Measurements from ENCODE around the gene STAM. TPM values are rescaled to one million over a fixed set of nuclear protein-coding genes. Genes with fewer than 3 reads are reported as not detected.

Gene STAM
- total RNA-seq, 1 donor from 2014 or later = 25.0 TPM

DNA sequence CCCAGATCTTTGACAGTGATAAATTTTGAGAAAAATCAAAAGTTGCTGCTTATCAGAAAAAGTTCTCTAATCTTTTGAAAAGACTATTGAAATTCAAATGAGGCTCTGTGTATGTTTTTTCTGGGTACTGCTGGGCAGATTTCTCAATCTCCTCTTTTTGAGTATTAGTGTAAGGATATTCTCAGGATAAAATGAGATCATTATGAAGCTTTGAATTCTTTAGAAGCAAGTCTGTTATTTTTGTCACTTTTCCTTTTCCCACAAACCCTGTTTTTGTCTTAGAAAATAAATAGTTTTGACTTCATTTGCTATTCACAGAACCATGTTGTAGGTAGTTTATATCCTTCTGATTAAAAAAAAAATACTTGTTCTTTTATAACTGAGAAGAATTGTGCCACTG lies 7.9 kb downstream of the STAM start:
- Mint-ChIP-seq H3K27ac (no peak overlapping the region), H3K4me1 (peaks cover 63% of the 10 kb centered on the region), H3K4me3 (no peak overlapping the region), H3K27me3 (no peaks in the 10 kb centered on the region), H3K36me3 (ENCODE audit: low read depth) (peaks cover 73% of the 10 kb centered on the region), H3K9me3 (peaks cover 22% of the 10 kb centered on the region)
- DNase-seq = no peak
- intact Hi-C loops (cut with micrococcal nuclease) = no loop called here

DNA sequence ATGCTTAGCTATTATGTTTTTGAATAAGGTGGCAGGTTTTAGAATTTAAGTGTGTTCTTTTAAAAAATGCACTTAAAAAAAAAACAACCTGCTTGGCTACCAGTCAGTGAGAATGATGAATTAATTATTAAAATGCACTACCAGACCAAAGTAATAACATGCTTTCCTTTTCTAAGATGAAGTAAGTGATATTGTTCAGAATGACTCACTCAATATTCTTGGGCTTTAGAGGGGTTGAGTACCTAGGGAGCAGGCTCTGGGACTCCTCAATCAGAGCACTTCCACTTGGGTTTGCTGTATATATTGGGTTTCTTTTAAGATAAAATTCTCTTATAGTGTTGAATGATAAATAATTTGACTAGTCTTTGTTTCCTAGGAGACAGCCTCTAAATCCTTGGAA lies 8.6 kb downstream of the STAM start:
- intact Hi-C loops (cut with micrococcal nuclease) = no loop called here
- Mint-ChIP-seq H3K4me1 (peaks cover 62% of the 10 kb centered on the region), H3K27ac (no peak overlapping the region), H3K36me3 (ENCODE audit: low read depth) (peaks cover 73% of the 10 kb centered on the region), H3K9me3 (peaks cover 22% of the 10 kb centered on the region), H3K4me3 (no peak overlapping the region), H3K27me3 (no peaks in the 10 kb centered on the region)
- peak; percentile 24 for DNase-seq

DNA sequence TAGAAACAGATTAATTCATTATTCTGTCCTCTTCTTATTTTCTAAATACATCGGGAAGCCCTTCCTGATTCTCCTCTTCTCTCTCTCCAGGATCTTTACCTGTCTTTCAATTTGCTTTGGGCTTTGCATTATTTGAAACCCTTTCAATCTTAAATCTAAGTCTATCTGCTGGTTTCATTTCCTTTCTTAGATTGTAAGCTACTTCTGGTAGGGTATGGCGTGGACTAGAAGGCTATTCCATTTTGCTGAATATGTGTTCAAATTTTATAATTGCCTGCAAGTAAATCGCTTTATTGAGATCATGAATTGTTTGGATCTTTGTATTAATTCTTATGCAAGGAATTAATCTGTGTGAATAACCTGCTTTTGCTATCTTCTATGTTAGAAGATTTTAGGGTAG lies 11.1 kb downstream of the STAM start:
- Mint-ChIP-seq H3K27me3 (no peaks in the 10 kb centered on the region), H3K4me1 (peaks cover 52% of the 10 kb centered on the region)

DNA sequence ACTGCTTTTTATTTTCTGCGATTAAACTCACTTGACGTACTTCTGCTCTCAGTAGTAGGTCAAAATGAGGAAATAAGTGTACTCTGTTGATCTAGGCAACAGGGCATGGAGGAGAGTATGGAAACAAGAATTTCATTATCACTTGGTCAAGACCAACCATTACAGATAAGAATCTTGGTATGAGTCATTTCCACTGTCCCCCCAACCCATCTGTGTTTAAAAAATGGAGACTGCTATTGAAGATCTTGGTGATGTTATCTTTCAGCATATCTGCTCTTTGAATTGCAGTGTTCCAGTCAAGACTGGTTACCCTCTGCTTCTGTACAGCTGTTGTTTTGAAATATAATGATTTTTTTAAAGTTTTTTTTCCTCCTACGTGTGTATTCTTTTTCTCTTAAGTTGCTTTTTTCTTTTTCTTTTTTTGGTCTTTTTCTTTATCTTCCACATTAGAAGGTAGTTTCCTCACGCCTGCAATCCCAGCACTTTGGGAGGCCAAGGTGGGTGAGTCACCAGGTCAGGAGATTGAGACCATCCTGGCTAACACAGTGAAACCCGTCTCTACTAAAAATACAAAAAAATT lies 11.7 kb downstream of the STAM start:
- Mint-ChIP-seq H3K27me3 (no peaks in the 10 kb centered on the region), H3K4me3 (no peak overlapping the region), H3K36me3 (ENCODE audit: low read depth) (peaks cover 60% of the 10 kb centered on the region), H3K9me3 (peaks cover 17% of the 10 kb centered on the region), H3K27ac (peak overlapping the region; percentile 66), H3K4me1 (peaks cover 46% of the 10 kb centered on the region)
- peak; percentile 38 for DNase-seq
- intact Hi-C loops (cut with micrococcal nuclease) = loop anchor here (1.0 kb wide), 1 partner anchor 9 kb away; no protein-coding TSS in a partner anchor

More for the DNA sequence above, 11.1 kb downstream of the STAM start:
- DNase-seq = peak; percentile 15
- H3K36me3 Mint-ChIP-seq (ENCODE audit: low read depth) = peaks cover 66% of the 10 kb centered on the region
- H3K9me3 Mint-ChIP-seq = peaks cover 17% of the 10 kb centered on the region
- no peak overlapping the region for H3K4me3 Mint-ChIP-seq
- peak overlapping the region; percentile 38 for H3K27ac Mint-ChIP-seq
- intact Hi-C loops (cut with micrococcal nuclease) = loop anchor here (1.0 kb wide), 1 partner anchor 9 kb away; no protein-coding TSS in a partner anchor

DNA sequence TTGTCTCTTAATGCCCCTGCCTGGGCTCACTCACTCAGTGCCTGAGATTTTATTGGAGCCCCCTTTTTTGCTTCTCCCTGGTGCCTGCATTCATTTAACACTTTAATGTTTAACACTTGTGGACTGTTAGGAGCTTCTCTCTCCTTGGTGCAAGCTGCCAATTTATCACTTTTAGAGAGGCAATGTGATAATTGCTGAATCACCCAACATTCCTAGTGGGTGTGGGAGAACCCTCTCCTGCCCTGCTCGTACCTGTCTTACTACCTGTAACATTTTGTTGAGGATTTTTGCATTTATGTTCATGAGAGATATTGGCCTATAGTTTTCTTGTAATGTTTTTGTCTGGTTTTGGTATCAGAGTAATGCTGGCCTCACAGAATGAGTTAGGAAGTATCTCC lies 13.2 kb downstream of the STAM start:
- intact Hi-C loops (cut with micrococcal nuclease) = no loop called here
- Mint-ChIP-seq H3K27me3 (no peaks in the 10 kb centered on the region), H3K4me3 (no peak overlapping the region), H3K9me3 (peaks cover 17% of the 10 kb centered on the region), H3K4me1 (peaks cover 39% of the 10 kb centered on the region), H3K27ac (no peak overlapping the region), H3K36me3 (ENCODE audit: low read depth) (peaks cover 62% of the 10 kb centered on the region)
- DNase-seq = no peak

DNA sequence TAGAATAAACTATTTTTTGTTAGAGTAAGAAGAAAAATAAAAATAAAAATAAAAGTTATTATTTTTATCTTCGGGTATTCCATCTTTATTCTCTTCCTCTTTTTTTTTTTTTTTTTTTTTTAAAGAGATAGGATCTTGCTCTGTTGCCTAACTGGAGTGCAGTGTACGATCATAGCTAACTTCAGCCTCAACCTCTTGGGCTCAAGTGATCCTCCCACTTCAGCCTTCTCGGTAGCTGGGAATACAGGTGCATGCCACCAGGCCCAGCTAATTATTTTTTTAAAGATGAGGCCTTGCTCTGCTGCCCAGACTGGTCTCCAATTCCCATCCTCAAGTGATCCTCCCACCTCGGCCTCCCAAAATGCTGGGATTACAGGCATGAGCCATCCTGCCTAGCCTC lies 15.4 kb downstream of the STAM start:
- Mint-ChIP-seq H3K4me1 (peaks cover 45% of the 10 kb centered on the region), H3K9me3 (peaks cover 7% of the 10 kb centered on the region), H3K27me3 (no peaks in the 10 kb centered on the region), H3K4me3 (no peak overlapping the region), H3K27ac (no peak overlapping the region), H3K36me3 (ENCODE audit: low read depth) (peaks cover 56% of the 10 kb centered on the region)
- no peak for DNase-seq
- intact Hi-C loops (cut with micrococcal nuclease) = no loop called here

DNA sequence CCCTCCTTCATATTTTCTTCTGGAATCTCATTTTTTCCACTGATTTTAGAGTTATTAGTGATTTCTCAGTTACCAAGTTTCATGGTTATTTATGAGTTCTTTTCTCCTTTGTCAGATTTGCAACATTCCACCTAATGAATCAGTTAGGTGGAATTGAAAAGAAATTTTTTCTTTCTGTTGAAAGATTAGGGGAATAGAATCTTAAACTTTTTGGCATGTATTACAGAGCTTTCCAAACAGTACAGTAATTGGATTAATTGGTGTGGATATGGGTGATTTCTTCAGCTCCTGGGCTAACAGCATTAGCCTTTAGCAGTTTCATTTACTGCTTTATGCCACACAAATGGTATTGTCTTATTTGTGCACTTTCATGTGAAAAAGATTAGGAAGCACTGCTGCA lies 17.0 kb downstream of the STAM start:
- Mint-ChIP-seq H3K4me3 (no peak overlapping the region), H3K4me1 (peaks cover 31% of the 10 kb centered on the region)

DNA sequence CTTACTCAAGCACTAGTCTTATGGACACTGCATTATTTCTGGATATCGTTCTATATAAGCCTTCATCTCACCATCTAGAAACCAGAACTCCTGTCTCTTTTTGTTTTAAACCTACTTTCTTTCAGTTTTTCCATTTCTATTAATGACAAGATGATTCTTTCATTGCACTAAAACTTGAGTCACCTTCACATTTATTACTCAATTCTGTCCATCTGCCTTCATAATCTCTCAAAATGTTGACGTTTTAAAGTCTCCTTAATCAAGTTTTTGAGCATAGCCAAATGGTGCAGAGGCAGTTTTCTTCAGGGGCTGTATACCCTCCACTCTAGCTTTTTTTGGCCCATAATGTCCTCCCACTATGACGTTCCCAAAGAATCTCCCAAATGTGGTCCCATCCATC lies 17.6 kb downstream of the STAM start:
- no peak overlapping the region for H3K4me3 Mint-ChIP-seq
- intact Hi-C loops (cut with micrococcal nuclease) = no loop called here
- H3K4me1 Mint-ChIP-seq = peaks cover 28% of the 10 kb centered on the region
- DNase-seq = no peak
- no peaks in the 10 kb centered on the region for H3K27me3 Mint-ChIP-seq
- no peak overlapping the region for H3K27ac Mint-ChIP-seq
- H3K9me3 Mint-ChIP-seq = peaks cover 1% of the 10 kb centered on the region
- H3K36me3 Mint-ChIP-seq (ENCODE audit: low read depth) = peaks cover 40% of the 10 kb centered on the region

More for the DNA sequence above, 17.0 kb downstream of the STAM start:
- peaks cover 42% of the 10 kb centered on the region for H3K36me3 Mint-ChIP-seq (ENCODE audit: low read depth)
- no peaks in the 10 kb centered on the region for H3K27me3 Mint-ChIP-seq
- intact Hi-C loops (cut with micrococcal nuclease) = no loop called here
- no peak for DNase-seq
- no peak overlapping the region for H3K27ac Mint-ChIP-seq
- peaks cover 4% of the 10 kb centered on the region for H3K9me3 Mint-ChIP-seq

DNA sequence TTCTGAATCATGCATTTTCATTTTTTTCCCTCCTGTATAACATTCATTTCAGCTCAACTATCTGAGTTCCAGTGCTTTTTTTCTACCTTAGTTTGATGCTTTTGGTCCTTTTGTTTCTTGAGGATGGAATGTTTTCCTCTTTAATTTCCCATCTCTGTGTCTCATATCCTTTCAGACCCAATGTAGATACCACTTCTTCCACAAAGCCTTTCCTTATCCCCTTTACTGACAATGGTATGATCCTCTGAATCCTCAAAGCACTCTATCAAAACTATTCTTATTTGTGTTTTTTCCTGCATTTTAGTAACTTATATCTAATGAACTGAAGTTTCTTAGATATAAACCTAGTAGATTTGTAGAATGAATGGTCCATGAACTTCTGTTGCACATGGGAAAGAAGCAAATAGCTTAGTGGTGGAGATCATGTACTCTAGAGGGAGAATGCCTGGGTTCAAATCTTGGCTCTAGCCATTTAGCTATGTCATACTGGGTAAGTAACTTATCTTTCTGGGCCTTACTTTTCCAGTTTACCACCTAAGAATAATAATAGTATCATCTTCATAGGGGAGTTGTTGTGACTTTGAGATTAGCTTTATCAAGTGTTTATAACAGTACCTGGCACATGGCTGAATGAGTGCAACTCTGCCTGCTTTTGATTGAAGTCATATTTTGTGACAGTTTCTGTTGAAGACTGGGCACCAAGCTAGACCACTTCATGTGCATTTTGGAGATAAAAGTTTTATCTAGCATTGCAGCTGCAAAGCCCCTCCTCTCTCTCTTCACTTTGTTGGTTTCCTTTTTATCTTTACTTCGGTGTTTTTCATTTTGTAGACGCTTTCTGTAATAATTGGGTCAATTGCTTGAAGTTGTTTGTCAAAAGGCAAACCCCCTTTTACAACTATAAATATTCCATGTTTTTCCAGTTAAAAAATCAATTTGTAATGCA lies 18.5 kb downstream of the STAM start:
- intact Hi-C loops (cut with micrococcal nuclease) = no loop called here
- H3K4me1 Mint-ChIP-seq = peaks cover 23% of the 10 kb centered on the region
- no peak overlapping the region for H3K4me3 Mint-ChIP-seq
- no peak overlapping the region for H3K27ac Mint-ChIP-seq
- H3K27me3 Mint-ChIP-seq = no peaks in the 10 kb centered on the region
- H3K36me3 Mint-ChIP-seq (ENCODE audit: low read depth) = peaks cover 41% of the 10 kb centered on the region
- H3K9me3 Mint-ChIP-seq = no peaks in the 10 kb centered on the region
- no peak for DNase-seq

DNA sequence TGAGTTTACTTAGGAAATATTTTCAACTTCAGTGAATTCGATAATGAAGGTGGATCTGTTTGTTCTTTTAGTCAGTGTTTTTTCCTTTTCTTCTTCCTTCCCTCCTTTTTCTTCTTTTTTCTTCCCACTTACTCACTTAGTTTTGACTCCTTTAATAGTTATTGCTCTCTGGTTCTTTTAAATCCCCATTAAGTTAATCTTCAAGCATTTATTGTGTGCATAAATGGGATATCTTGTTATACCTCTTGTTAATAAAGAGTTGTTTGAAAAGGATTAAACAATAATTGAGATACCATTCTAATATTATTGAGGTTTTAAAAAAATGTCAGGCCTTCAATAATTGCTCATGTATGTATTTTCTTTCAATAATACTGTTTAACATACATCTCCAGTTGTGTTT lies 19.5 kb downstream of the STAM start:
- H3K4me1 Mint-ChIP-seq = peaks cover 24% of the 10 kb centered on the region
- H3K27ac Mint-ChIP-seq = no peak overlapping the region
- no peak overlapping the region for H3K4me3 Mint-ChIP-seq
- no peak for DNase-seq
- no peaks in the 10 kb centered on the region for H3K27me3 Mint-ChIP-seq
- H3K9me3 Mint-ChIP-seq = no peaks in the 10 kb centered on the region
- H3K36me3 Mint-ChIP-seq (ENCODE audit: low read depth) = peaks cover 39% of the 10 kb centered on the region
- intact Hi-C loops (cut with micrococcal nuclease) = no loop called here

DNA sequence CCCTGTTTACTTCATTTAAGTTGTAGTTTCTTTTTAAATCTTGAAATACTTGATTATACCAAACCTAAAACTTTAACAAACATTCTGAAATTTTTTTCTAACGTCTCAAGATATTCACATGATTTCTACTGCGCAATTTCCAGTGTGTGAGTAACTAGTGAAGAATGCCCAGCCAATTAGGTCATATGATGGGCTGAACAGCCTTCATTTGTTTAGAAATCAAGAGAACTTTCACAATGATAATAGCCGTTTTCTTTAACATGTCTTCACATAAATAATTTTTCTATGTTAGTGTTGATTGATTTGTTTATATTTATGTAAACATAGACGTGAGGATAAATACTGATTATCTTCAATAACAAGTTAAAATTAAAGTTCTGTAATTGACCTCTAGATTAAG lies 21.8 kb downstream of the STAM start:
- DNase-seq = no peak
- peaks cover 40% of the 10 kb centered on the region for H3K36me3 Mint-ChIP-seq (ENCODE audit: low read depth)
- H3K27me3 Mint-ChIP-seq = no peaks in the 10 kb centered on the region
- H3K4me1 Mint-ChIP-seq = peaks cover 34% of the 10 kb centered on the region
- intact Hi-C loops (cut with micrococcal nuclease) = no loop called here
- no peaks in the 10 kb centered on the region for H3K9me3 Mint-ChIP-seq
- H3K27ac Mint-ChIP-seq = no peak overlapping the region
- H3K4me3 Mint-ChIP-seq = no peak overlapping the region

DNA sequence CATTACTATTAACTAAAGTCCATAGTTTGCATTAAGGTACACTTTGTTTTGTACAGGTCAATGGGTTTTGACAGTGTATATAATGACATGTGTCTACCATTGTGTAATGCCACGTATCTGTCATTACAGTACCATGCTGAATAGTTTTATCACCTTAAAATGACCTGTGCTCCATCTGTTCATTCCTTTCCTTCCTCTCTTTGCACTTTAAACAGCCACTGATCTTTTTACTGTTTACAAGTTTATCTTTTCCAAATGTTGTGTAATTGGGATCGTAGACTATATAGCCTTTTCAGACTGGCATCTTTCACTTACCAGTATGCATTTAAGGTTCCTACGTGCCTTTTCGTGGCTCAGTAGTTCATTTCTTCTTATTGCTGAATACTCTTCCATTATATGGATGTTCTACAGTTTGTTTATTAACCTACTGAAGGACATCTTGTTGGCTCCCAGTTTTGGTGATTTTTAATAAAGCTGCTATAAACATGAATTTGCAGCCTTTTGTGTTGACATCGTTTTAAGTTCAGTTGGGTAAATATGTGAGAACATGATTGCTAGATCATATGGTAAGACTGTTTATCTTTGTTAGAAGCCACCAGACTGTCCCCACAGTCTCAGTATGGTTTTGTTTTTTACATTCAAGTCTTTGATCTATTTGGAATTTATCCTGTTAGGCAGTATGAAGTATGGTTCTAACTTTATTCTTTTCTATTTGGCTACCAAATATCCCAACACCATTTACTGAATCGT lies 24.7 kb downstream of the STAM start:
- DNase-seq = no peak
- Mint-ChIP-seq H3K4me1 (peaks cover 35% of the 10 kb centered on the region), H3K36me3 (ENCODE audit: low read depth) (peaks cover 15% of the 10 kb centered on the region), H3K27me3 (no peaks in the 10 kb centered on the region), H3K4me3 (peak overlapping the region; percentile 59), H3K9me3 (no peaks in the 10 kb centered on the region), H3K27ac (peak overlapping the region; percentile 76)
- intact Hi-C loops (cut with micrococcal nuclease) = loop anchor here (1.0 to 2.0 kb wide), 2 partner anchors 16 to 22 kb away; no protein-coding TSS in a partner anchor

DNA sequence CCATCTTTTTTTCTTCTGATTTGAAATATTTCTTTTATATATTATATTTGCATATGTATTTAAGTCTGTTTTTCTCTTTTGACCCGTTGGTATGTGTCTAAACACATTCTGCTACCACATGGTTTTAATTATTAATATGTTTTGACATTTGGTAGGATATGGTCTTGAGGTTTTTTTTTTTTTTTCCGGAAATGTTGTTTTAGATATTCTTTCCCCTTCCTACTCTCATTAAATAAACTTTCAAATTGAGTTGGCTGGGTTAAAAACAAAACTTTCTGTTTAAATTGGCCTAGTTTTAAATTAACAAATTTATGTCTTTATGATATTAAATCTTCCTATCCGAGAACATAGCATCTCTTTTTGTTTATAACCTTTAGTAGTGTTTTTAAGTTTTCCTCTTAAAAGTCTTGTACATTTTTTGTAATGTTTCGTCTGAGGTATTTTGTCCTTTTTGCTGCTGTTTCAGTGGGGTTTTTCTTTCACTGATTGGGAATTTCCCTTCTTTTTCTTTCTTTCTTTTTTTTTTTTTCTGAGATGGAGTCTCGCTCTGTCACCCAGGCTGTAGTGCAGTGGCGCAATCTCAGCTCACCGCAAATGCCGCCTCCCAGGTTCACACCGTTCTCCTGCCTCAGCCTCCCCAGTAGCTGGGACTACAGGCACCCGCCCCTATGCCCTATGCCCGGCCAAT lies 25.4 kb downstream of the STAM start:
- H3K27ac Mint-ChIP-seq = peak overlapping the region; percentile 86
- H3K9me3 Mint-ChIP-seq = no peaks in the 10 kb centered on the region
- peaks cover 18% of the 10 kb centered on the region for H3K36me3 Mint-ChIP-seq (ENCODE audit: low read depth)
- intact Hi-C loops (cut with micrococcal nuclease) = loop anchor here (1.0 to 2.0 kb wide), 2 partner anchors 15 to 23 kb away; no protein-coding TSS in a partner anchor
- no peak for DNase-seq
- H3K4me3 Mint-ChIP-seq = peak overlapping the region; percentile 70
- peaks cover 38% of the 10 kb centered on the region for H3K4me1 Mint-ChIP-seq
- H3K27me3 Mint-ChIP-seq = no peaks in the 10 kb centered on the region
